Nephron (organoid): ENCODE results near the gene C20orf141.

Experiments used
- H3K27ac Mint-ChIP-seq, 3 experiments: 2 replicates each; pipeline ENCODE4 v1.8.0; 2020; ENCODE audit warnings: mixed read lengths in 3 of 3, mild to moderate bottlenecking in 2 of 3, moderate library complexity in 1 of 3
- H3K27me3 Mint-ChIP-seq: 2 replicates; pipeline ENCODE4 v1.8.0; 2021; ENCODE audit warnings: low read depth, mild to moderate bottlenecking, moderate library complexity, mixed read lengths
- H3K36me3 Mint-ChIP-seq: 2 replicates; pipeline ENCODE4 v1.8.0; 2020; ENCODE audit warnings: low read depth, mixed read lengths
- H3K4me1 Mint-ChIP-seq: 2 replicates; pipeline ENCODE4 v1.8.0; 2020; ENCODE audit warnings: mixed read lengths
- H3K4me3 Mint-ChIP-seq, 3 experiments: 2 replicates each; pipeline ENCODE4 v1.8.0; 2020; ENCODE audit warnings: mild to moderate bottlenecking in 3 of 3, mixed read lengths in 3 of 3, moderate library complexity in 2 of 3
- H3K9me3 Mint-ChIP-seq: 2 replicates; pipeline ENCODE4 v1.8.0; 2020; ENCODE audit warnings: mixed read lengths
- TF ChIP-seq, protein P1 (sequence below), 3 experiments: fragments of 200-600 bp; sonication (generic); IDR thresholded peaks; one replicate each; pipeline ENCODE4 v1.5.0; 2021; ENCODE audit warnings: antibody characterized with exemption in 3 of 3; ENCODE audit not compliant: unreplicated experiment in 3 of 3

The C20orf141 gene

DNA sequence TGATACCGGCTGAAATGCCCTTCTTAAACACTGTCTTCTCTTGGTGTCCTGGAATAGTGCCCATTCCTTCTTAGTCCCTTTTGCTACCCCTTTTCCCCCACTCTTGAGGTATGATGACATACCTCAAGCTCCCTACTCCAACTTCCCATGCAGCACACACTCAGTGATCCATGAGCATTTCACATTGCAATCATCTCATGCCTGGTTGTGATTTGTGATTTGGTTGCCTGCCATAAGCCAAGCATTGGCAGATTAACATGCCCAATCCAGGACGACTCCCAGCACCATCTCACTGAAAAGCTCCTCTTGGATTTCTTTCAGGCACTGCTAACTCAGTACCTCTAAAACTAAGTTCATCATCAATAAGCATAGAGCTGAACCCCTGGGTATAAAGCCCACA is 43.8 kb downstream of the C20orf141 start:
- Mint-ChIP-seq H3K27ac (no peak overlapping the region), H3K36me3 (peaks cover 6% of the 10 kb centered on the region), H3K9me3 (no peaks in the 10 kb centered on the region), H3K4me1 (no peaks in the 10 kb centered on the region), H3K4me3 (no peak overlapping the region), H3K27me3 (no peaks in the 10 kb centered on the region)
- TF ChIP-seq, protein P1, sequence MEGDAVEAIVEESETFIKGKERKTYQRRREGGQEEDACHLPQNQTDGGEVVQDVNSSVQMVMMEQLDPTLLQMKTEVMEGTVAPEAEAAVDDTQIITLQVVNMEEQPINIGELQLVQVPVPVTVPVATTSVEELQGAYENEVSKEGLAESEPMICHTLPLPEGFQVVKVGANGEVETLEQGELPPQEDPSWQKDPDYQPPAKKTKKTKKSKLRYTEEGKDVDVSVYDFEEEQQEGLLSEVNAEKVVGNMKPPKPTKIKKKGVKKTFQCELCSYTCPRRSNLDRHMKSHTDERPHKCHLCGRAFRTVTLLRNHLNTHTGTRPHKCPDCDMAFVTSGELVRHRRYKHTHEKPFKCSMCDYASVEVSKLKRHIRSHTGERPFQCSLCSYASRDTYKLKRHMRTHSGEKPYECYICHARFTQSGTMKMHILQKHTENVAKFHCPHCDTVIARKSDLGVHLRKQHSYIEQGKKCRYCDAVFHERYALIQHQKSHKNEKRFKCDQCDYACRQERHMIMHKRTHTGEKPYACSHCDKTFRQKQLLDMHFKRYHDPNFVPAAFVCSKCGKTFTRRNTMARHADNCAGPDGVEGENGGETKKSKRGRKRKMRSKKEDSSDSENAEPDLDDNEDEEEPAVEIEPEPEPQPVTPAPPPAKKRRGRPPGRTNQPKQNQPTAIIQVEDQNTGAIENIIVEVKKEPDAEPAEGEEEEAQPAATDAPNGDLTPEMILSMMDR (IDR thresholded peaks at IDR 0.05; ENCODE audit: unreplicated experiment in 3 of 3): no peak

DNA sequence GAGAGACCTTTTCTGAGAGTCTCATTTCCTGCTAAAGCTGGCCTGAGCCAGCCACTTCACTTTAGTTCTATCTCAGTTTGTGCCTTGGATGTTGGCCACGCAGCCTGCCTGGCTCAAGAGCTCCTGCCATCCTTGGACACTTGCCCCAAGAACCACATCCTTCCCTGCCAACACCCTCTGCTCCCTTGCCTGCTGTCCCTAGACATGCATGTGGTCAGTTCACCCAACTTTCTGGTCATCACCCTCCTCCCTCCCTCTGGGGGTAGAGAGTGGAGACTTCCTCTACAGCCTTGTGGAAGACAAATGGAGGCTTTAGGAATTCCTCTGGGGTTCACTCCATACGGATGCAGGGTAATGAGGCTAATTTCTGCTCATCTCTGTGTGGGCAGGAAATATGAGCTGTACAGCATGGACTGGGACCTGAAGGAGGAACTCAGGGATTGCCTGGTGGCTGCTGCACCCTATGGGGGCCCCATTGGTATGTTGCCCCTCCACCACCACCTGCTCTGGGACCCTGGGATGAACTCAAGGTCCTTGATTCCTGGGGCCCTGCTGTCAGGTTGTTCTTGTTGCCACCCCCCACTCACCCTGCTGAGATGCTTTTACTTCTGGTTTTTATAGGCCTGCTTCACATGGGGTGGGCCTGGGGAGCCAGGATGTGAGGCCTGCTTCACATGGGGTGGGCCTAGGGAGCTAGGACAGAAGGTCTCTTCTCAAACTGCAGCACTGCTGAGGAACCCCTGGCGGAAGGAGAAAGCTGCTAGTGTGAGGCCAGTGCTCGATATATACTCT is 44.7 kb downstream of the C20orf141 start:
- Mint-ChIP-seq H3K4me1 (no peaks in the 10 kb centered on the region), H3K9me3 (no peaks in the 10 kb centered on the region), H3K27ac (no peak overlapping the region), H3K4me3 (no peak overlapping the region), H3K36me3 (peaks cover 8% of the 10 kb centered on the region), H3K27me3 (no peaks in the 10 kb centered on the region)
- TF ChIP-seq, protein P1 (IDR thresholded peaks at IDR 0.05; ENCODE audit: unreplicated experiment in 3 of 3): no peak

DNA sequence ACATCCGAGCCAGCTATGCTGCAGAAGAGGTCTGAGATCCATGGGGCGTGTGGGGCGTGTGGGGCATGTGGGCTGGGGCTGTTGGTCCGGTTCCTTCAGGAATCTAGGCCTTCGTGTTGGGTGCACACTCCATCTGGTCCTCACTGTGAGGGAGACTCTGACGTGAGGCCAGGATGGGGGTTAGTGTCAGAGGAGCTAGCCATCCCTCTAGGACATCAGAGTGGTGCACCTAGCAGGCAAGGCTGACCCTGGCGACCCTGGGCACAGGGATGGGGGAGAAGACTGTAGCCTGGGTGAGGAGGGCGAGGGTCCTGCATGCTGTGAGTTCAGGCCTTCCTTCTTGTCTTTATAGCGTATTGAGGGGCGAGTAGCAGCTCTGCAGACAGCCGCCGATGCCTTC is 49.8 kb downstream of the C20orf141 start:
- Mint-ChIP-seq H3K27ac (no peak overlapping the region), H3K9me3 (no peaks in the 10 kb centered on the region), H3K36me3 (peaks cover 14% of the 10 kb centered on the region), H3K27me3 (no peaks in the 10 kb centered on the region), H3K4me3 (no peak overlapping the region), H3K4me1 (no peaks in the 10 kb centered on the region)
- TF ChIP-seq, protein P1 (IDR thresholded peaks at IDR 0.05; ENCODE audit: unreplicated experiment in 3 of 3): no peak

DNA sequence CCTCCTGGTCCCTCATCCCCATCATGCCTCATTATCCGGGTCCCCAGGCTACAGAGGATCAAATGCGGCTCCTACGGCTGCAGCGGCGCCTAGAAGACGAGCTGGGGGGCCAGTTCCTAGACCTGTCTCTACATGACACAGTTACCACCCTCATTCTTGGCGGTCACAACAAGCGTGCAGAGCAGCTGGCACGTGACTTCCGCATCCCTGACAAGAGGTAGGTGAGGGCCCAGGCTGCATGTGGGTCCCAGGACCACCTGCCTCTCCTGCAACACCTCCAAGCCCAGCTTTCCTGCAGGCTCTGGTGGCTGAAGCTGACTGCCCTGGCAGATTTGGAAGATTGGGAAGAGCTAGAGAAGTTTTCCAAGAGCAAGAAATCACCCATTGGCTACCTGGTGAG is 50.3 kb downstream of the C20orf141 start:
- no peaks in the 10 kb centered on the region for H3K4me1 Mint-ChIP-seq
- H3K27ac Mint-ChIP-seq: no peak overlapping the region
- no peaks in the 10 kb centered on the region for H3K9me3 Mint-ChIP-seq
- TF ChIP-seq, protein P1 (IDR thresholded peaks at IDR 0.05; ENCODE audit: unreplicated experiment in 3 of 3): no peak
- peaks cover 14% of the 10 kb centered on the region for H3K36me3 Mint-ChIP-seq
- H3K4me3 Mint-ChIP-seq: no peak overlapping the region
- no peaks in the 10 kb centered on the region for H3K27me3 Mint-ChIP-seq
